A549 (cell line): ENCODE data around the gene DNM3. TPM values are rescaled to one million over a fixed set of nuclear protein-coding genes. Genes with fewer than 3 reads are reported as not detected.

Source experiments
- ATAC-seq, 2 experiments: fragments of 200-7000 bp in 1 of 2; fragments of >200 bp in 1 of 2; cut with Nextera tagmentation in 1 of 2; cut with Tn5 transposase in 1 of 2; 3 replicates each; pipeline versions ENCODE4 v1.8.0 to v1.9.1; 2018 to 2020; ENCODE audit warnings: mild to moderate bottlenecking in 1 of 2, moderate library complexity in 1 of 2
- CTCF ChIA-PET: fragments of 300-600 bp; sonication (Branson Sonifier 250); formaldehyde crosslinking; extraction: SDS; loops from one replicate; lab custom pipeline; 2021; ENCODE audit warnings: antibody characterized with exemption, inconsistent platforms; lab: Yijun Ruan, JAX
- POLR2A ChIA-PET: fragments of 350-600 bp; formaldehyde crosslinking; extraction: SDS; loops from one replicate; lab custom pipeline; 2021; ENCODE audit warnings: antibody characterized with exemption, inconsistent platforms; lab: Yijun Ruan, JAX
- DNase-seq, 2 experiments: peaks; one replicate each; pipeline versions ENCODE4 v3.0.0 to v3.0.0-alpha.2; 2011 to 2016; ENCODE audit warnings: low read depth in 1 of 2, low spot score in 1 of 2
- FAIRE-seq: peaks from 2 replicates; lab custom pipeline; 2011; peaks lifted over from hg19 to GRCh38; lab: Jason Lieb, UNC
- H3K27ac ChIP-seq, 2 experiments: fragments of >200 bp; sonication (Bioruptor Twin); formaldehyde crosslinking; 3 replicates each; pipeline ENCODE4 v1.5.1; 2016 to 2017
- H3K4me1 ChIP-seq: fragments of >200 bp; sonication (Bioruptor Twin); formaldehyde crosslinking; 3 replicates; pipeline ENCODE4 v1.6.1; 2016
- H3K4me2 ChIP-seq: fragments of >200 bp; sonication (Bioruptor Twin); formaldehyde crosslinking; 3 replicates; pipeline ENCODE4 v1.6.1; 2016
- H3K4me3 ChIP-seq: fragments of >200 bp; sonication (Bioruptor Twin); formaldehyde crosslinking; 3 replicates; pipeline ENCODE4 v1.5.1; 2016
- H3K9me3 ChIP-seq: fragments of >200 bp; sonication (Bioruptor Twin); formaldehyde crosslinking; 3 replicates; pipeline ENCODE4 v1.6.1; 2016
- CHD4 ChIP-seq: fragments of 200-600 bp; sonication (generic); IDR thresholded peaks from 2 replicates; pipeline ENCODE4 v1.6.1; 2016; ENCODE audit warnings: antibody characterized with exemption, mild to moderate bottlenecking, borderline replicate concordance
- CTCF ChIP-seq: fragments of >200 bp; sonication (Bioruptor Twin); formaldehyde crosslinking; IDR thresholded peaks from 3 replicates; pipeline ENCODE4 v1.5.1; 2016
- ELK1 ChIP-seq: fragments of 150-350 bp; IDR thresholded peaks from 2 replicates; pipeline ENCODE4 v1.6.1; 2014; ENCODE audit warnings: low read depth, mild to moderate bottlenecking, low read length
- EP300 ChIP-seq, 2 experiments: fragments of >200 bp; sonication (Bioruptor Twin); formaldehyde crosslinking; IDR thresholded peaks; 2 replicates in 1 of 2; 3 replicates in 1 of 2; pipeline ENCODE4 v1.6.1; 2016 to 2017
- FOSB ChIP-seq: fragments of 250-450 bp; sonication (Bioruptor Pico); IDR thresholded peaks from 2 replicates; pipeline ENCODE4 v1.5.0; 2020; ENCODE audit warnings: mild to moderate bottlenecking, moderate library complexity
- FOXS1 ChIP-seq: fragments of 250-450 bp; sonication (Bioruptor Pico); IDR thresholded peaks from 2 replicates; pipeline ENCODE4 v1.5.0; 2020; ENCODE audit warnings: mild to moderate bottlenecking, moderate library complexity
- HMGXB4 ChIP-seq: fragments of 250-450 bp; sonication (Bioruptor Pico); IDR thresholded peaks from 2 replicates; pipeline ENCODE4 v1.5.0; 2021; ENCODE audit warnings: mild to moderate bottlenecking, moderate library complexity, borderline replicate concordance
- HOXB13 ChIP-seq: fragments of 250-450 bp; sonication (Bioruptor Pico); IDR thresholded peaks from 2 replicates; pipeline ENCODE4 v1.5.0; 2020; ENCODE audit warnings: low read depth, mild to moderate bottlenecking, moderate library complexity
- HOXB5 ChIP-seq: fragments of 250-450 bp; sonication (Bioruptor Pico); IDR thresholded peaks from 2 replicates; pipeline ENCODE4 v1.5.0; 2020; ENCODE audit warnings: mild to moderate bottlenecking, moderate library complexity
- JUN ChIP-seq, 2 experiments: fragments of >200 bp; sonication (Bioruptor Twin); formaldehyde crosslinking; IDR thresholded peaks; 2 replicates in 1 of 2; 3 replicates in 1 of 2; pipeline ENCODE4 v1.6.1; 2016 to 2017
- MAZ ChIP-seq: fragments of 150-350 bp; IDR thresholded peaks from 2 replicates; pipeline ENCODE4 v1.6.1; 2014; ENCODE audit warnings: antibody characterized with exemption, low read depth, low read length, borderline replicate concordance
- NFE2L2 ChIP-seq: fragments of 150-350 bp; conservative IDR thresholded peaks from 2 replicates; pipeline ENCODE4 v1.6.1; 2014; ENCODE audit warnings: low read length
- NR3C1 ChIP-seq: fragments of >200 bp; sonication (Bioruptor Twin); formaldehyde crosslinking; IDR thresholded peaks from 3 replicates; pipeline ENCODE4 v1.6.1; 2017
- RAD21 ChIP-seq, 2 experiments: fragments of >200 bp in 1 of 2; sonication (Bioruptor Twin) in 1 of 2; formaldehyde crosslinking in 1 of 2; IDR thresholded peaks in 1 of 2; conservative IDR thresholded peaks in 1 of 2; 2 replicates in 1 of 2; 3 replicates in 1 of 2; pipeline ENCODE4 v1.6.1; 2012 to 2018; ENCODE audit warnings: inconsistent platforms in 1 of 2
- RCOR1 ChIP-seq: fragments of 150-350 bp; IDR thresholded peaks from 2 replicates; pipeline ENCODE4 v1.6.1; 2014; ENCODE audit warnings: antibody characterized with exemption, low read length, low read depth
- RNF2 ChIP-seq: fragments of 200-600 bp; sonication (generic); IDR thresholded peaks from 2 replicates; pipeline ENCODE4 v1.6.1; 2016; ENCODE audit warnings: low read depth, mild to moderate bottlenecking, antibody characterized with exemption, moderate library complexity, borderline replicate concordance
- SMC3 ChIP-seq: fragments of >200 bp; sonication (Bioruptor Twin); formaldehyde crosslinking; IDR thresholded peaks from 3 replicates; pipeline ENCODE4 v1.6.1; 2018; ENCODE audit warnings: inconsistent platforms
- TFCP2L1 ChIP-seq: fragments of 250-450 bp; sonication (Bioruptor Pico); IDR thresholded peaks from 2 replicates; pipeline ENCODE4 v1.5.0; 2021; ENCODE audit warnings: mild to moderate bottlenecking
- USF2 ChIP-seq: fragments of 450-650 bp; IDR thresholded peaks from 2 replicates; pipeline ENCODE4 v1.6.1; 2014; ENCODE audit warnings: antibody characterized with exemption
- ZNF302 ChIP-seq: fragments of 250-450 bp; sonication (Bioruptor Pico); IDR thresholded peaks from 2 replicates; pipeline ENCODE4 v1.9.0; 2021; ENCODE audit warnings: inconsistent platforms, mild to moderate bottlenecking, moderate library complexity
- WGBS: methylation state at CpG from one replicate; pipeline ENCODE4 v1.1.6; 2017; ENCODE audit errors: missing lambda C conversion rate; 5-methylcytosine and 5-hydroxymethylcytosine counted together
- polyA plus RNA-seq, 4 experiments: library from polyadenylated mRNA; depleted of rRNA in 3 of 4; stranded (reverse); fragments of >200 nt; fragmentation: RNase III in 1 of 4; extraction: RNeasy Plus Mini Kit Qiagen cat#74134 plus additional on column Dnase treatment in 1 of 4; gene quantifications; 2 replicates in 3 of 4; 3 replicates in 1 of 4; pipeline ENCODE4 v1.2.3, GENCODE V29; 2011 to 2017

Gene DNM3
- polyA plus RNA-seq, 2 of the 4 experiments (the other 2 are of a cell fraction), result 0.57 to 1.5 TPM

GRCh38 chr1:172378109-172378760 is 536.9 kb downstream of the DNM3 start:
- H3K9me3 ChIP-seq, result no peaks in the 10 kb centered on the region
- FAIRE-seq (no peak), DNase-seq (no peak), ATAC-seq (no peak)
- POLR2A ChIA-PET, result no interaction called here
- 93% methylated on average over 1 of the region's 1 CpG for WGBS
- CTCF ChIA-PET, result interaction anchor here (1.2 kb wide), 2 partner anchors 12 to 19 kb away, joined by 3 to 4 read pairs; no protein-coding TSS in a partner anchor
- H3K4me3 ChIP-seq, result no peak overlapping the region
- no peak overlapping the region for H3K4me2 ChIP-seq
- TF ChIP-seq HOXB5 (CRISPR knock-in tag) (no peak), HMGXB4 (CRISPR knock-in tag) (no peak), JUN (IDR thresholded peaks at IDR 0.05) (no peak), SMC3 (no peak), RCOR1 (no peak)
- H3K27ac ChIP-seq, result no peak overlapping the region
- H3K4me1 ChIP-seq, result no peaks in the 10 kb centered on the region

- ATAC-seq, result no peak
- WGBS, result 71% methylated on average over 6 of the region's 6 CpGs
- no peak for DNase-seq
These were observed 539.3 kb downstream of the DNM3 start for GRCh38 chr1:172380441-172381244.

More at GRCh38 chr1:172380441-172381244, 539.3 kb downstream of the DNM3 start:
- Histone ChIP-seq H3K4me1 (0 out of 3 replicates have a peak, but pooled peaks cover 3% of the 10 kb centered on the region), H3K27ac (no peak overlapping the region), H3K4me2 (no peak overlapping the region), H3K4me3 (no peak overlapping the region), H3K9me3 (no peaks in the 10 kb centered on the region)
- CTCF ChIA-PET, result interaction anchor here (0.6 kb wide), 1 partner anchor 731 kb away, joined by 3 read pairs; no protein-coding TSS in a partner anchor
- FAIRE-seq, result no peak
- POLR2A ChIA-PET, result no interaction called here
- TF ChIP-seq CHD4 (no peak), USF2 (no peak), ELK1 (no peak), RAD21 (conservative IDR thresholded peaks at IDR 0.05 in 1 of 2, IDR thresholded peaks at IDR 0.05 in 1 of 2) (no peak), FOSB (CRISPR knock-in tag) (no peak), CTCF (no peak), MAZ (no peak), NFE2L2 (no peak), ZNF302 (no peak), NR3C1 (no peak), EP300 (IDR thresholded peaks at IDR 0.05) (no peak), TFCP2L1 (CRISPR knock-in tag) (no peak), RNF2 (no peak), FOXS1 (CRISPR knock-in tag) (no peak), HOXB13 (CRISPR knock-in tag) (no peak)
